HL-60 (cell line): ENCODE results near the gene TERT.

Source experiments
- CTCF ChIP-seq: IDR thresholded peaks from one replicate; pipeline ENCODE4 v1.5.1; 2011; ENCODE audit warnings: low read length, control low read depth, inconsistent platforms; ENCODE audit not compliant: insufficient read depth
- GABPA ChIP-seq: IDR thresholded peaks from 2 replicates; pipeline ENCODE4 v1.6.1; 2012; ENCODE audit warnings: low read depth
- POLR2AphosphoS5 ChIP-seq: IDR thresholded peaks from 2 replicates; pipeline ENCODE4 v1.6.1; 2012; ENCODE audit warnings: low read depth
- SPI1 ChIP-seq: IDR thresholded peaks from 2 replicates; pipeline ENCODE4 v1.6.1; 2012; ENCODE audit warnings: low read depth, mild to moderate bottlenecking, borderline replicate concordance

GRCh38 chr5:1257363-1257762 is 37.5 kb downstream of the TERT start:
- TF ChIP-seq GABPA: no peak
- TF ChIP-seq POLR2AphosphoS5: no peak
- TF ChIP-seq SPI1: no peak
- TF ChIP-seq CTCF: no peak
